Endometrium (tissue), 2 donors: ENCODE results near the gene CFAP221.

Experiments used
- FAIRE-seq: peaks from 2 replicates; lab custom pipeline; 2012; peaks lifted over from hg19 to GRCh38; lab: Jason Lieb, UNC
- donor health status: control.
- donor health status: control.

Gene CFAP221

GRCh38 chr2:119645173-119645855 lies 101.1 kb downstream of the CFAP221 start:
- FAIRE-seq = no peak

GRCh38 chr2:119646149-119646548 lies 101.9 kb downstream of the CFAP221 start:
- no peak for FAIRE-seq

GRCh38 chr2:119647440-119648169 lies 103.4 kb downstream of the CFAP221 start:
- FAIRE-seq = no peak

GRCh38 chr2:119649364-119649917 lies 105.2 kb downstream of the CFAP221 start:
- FAIRE-seq = no peak

- no peak for FAIRE-seq
Measured at GRCh38 chr2:119650206-119650605, 106.0 kb downstream of the CFAP221 start.

- FAIRE-seq = no peak
Measured at GRCh38 chr2:119650846-119651370, 106.7 kb downstream of the CFAP221 start.

GRCh38 chr2:119657466-119658145 lies 113.4 kb downstream of the CFAP221 start:
- FAIRE-seq = no peak

- FAIRE-seq = no peak
Measured at GRCh38 chr2:119659601-119660342, 115.5 kb downstream of the CFAP221 start.

GRCh38 chr2:119660343-119660658 lies 116.1 kb downstream of the CFAP221 start:
- no peak for FAIRE-seq

- FAIRE-seq = no peak
Measured at GRCh38 chr2:119662297-119662696, 118.0 kb downstream of the CFAP221 start.

GRCh38 chr2:119668546-119668945 lies 124.3 kb downstream of the CFAP221 start:
- FAIRE-seq = no peak

- FAIRE-seq = no peak
Measured at GRCh38 chr2:119671016-119671415, 126.8 kb downstream of the CFAP221 start.

- FAIRE-seq = no peak
Measured at GRCh38 chr2:119671752-119672151, 127.5 kb downstream of the CFAP221 start.

GRCh38 chr2:119672161-119672862 lies 128.1 kb downstream of the CFAP221 start:
- no peak for FAIRE-seq

GRCh38 chr2:119673796-119674195 lies 129.5 kb downstream of the CFAP221 start:
- no peak for FAIRE-seq

- FAIRE-seq = no peak
Measured at GRCh38 chr2:119674711-119675500, 130.7 kb downstream of the CFAP221 start.

GRCh38 chr2:119678021-119678656 lies 133.9 kb downstream of the CFAP221 start:
- FAIRE-seq = no peak

GRCh38 chr2:119679526-119679837 lies 135.2 kb downstream of the CFAP221 start:
- no peak for FAIRE-seq

- FAIRE-seq = no peak
Measured at GRCh38 chr2:119679846-119680245, 135.6 kb downstream of the CFAP221 start.
